Measurements from ENCODE around the gene BTRC. TPM values are rescaled to one million over a fixed set of nuclear protein-coding genes. Genes with fewer than 3 reads are reported as not detected.

Gene BTRC
- total RNA-seq, 1 experiment from 2014 or later, result 22.4 TPM

DNA sequence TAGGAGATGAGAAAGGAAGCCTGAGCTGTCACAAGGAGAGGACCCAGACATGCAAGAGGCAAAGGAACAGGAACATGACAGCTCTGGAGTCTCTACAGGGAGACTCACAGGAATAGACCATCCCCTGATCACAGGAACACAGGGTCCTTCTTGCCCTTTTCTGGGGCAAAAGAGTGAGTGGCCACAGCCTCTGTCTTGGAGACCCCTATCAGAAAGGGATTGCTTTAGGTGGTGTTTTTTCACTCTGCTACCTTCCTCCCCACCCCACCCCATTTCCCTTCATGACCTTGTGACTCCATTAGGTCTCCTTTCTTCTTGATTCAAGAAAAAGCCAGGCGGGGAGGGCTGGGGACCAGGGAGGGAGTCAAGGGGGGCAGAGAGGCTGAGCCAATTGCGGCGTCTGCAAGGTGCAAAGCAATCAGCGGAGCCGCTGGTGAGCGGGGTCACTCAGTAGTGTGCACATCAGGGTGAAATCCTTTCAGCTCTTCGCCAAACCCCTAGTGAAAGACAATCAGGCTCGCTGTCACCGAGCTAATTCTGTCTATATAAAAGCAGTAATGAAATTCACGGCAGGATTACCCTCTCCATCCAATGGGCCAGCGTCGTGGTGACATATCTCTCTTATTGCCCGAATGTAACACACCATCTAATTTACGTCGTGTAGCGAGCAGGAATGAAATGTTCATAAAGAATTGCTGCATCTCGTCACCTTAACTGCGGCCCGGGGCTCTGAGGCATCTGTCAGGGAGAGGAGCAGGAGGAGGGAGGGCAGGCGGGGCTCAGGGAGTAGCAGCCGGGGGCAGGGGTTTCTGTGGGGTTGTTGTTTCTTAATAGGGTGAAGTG is 31.5 kb upstream of the BTRC start:
- Mint-ChIP-seq H3K27me3 (ENCODE audit: low read depth) (peaks cover 6% of the 10 kb centered on the region; the same call in 1 of the 2 replicates), H3K27ac (no peak overlapping the region), H3K36me3 (peaks cover 4% of the 10 kb centered on the region; the same call in 1 of the 2 replicates), H3K4me1 (peaks cover 21% of the 10 kb centered on the region), H3K9me3 (peaks cover 15% of the 10 kb centered on the region), H3K4me3 (no peak overlapping the region)
- DNase-seq (ENCODE audit: low spot score) (no peak), ATAC-seq (no peak)
- ChIA-PET POLR2A (interaction anchor here (0.7 kb wide), 1 partner anchor 1297 kb away, joined by 3 read pairs; no protein-coding TSS in a partner anchor), CTCF (interaction anchor here (0.6 to 2.0 kb wide), 2 partner anchors 107 to 144 kb away, joined by 3 to 12 read pairs; no protein-coding TSS in a partner anchor)
- TF ChIP-seq TCF7 (CRISPR knock-in tag; IDR thresholded peaks at IDR 0.05; ENCODE audit: low read depth) (no peak), ZNF121 (CRISPR knock-in tag; IDR thresholded peaks at IDR 0.05) (no peak), ETV6 (CRISPR knock-in tag; IDR thresholded peaks at IDR 0.05) (no peak), FOXK1 (CRISPR knock-in tag; IDR thresholded peaks at IDR 0.05) (no peak), E2F4 (CRISPR knock-in tag; IDR thresholded peaks at IDR 0.05; ENCODE audit: borderline replicate concordance, low read depth) (no peak), PRRX2 (CRISPR knock-in tag; IDR thresholded peaks at IDR 0.05) (no peak), NFYB (CRISPR knock-in tag; conservative IDR thresholded peaks at IDR 0.05; ENCODE audit: low read depth) (no peak), ATF1 (CRISPR knock-in tag; IDR thresholded peaks at IDR 0.05) (no peak), CREB1 (CRISPR knock-in tag; IDR thresholded peaks at IDR 0.05) (no peak), ATF2 (CRISPR knock-in tag; IDR thresholded peaks at IDR 0.05; ENCODE audit: borderline replicate concordance, low read depth) (no peak), ZNF423 (CRISPR knock-in tag; IDR thresholded peaks at IDR 0.05) (no peak), FOXJ3 (CRISPR knock-in tag; IDR thresholded peaks at IDR 0.05; ENCODE audit: borderline replicate concordance) (no peak), FOXP1 (CRISPR knock-in tag; IDR thresholded peaks at IDR 0.05; ENCODE audit: borderline replicate concordance) (no peak)
- TF ChIP-seq, protein P1, sequence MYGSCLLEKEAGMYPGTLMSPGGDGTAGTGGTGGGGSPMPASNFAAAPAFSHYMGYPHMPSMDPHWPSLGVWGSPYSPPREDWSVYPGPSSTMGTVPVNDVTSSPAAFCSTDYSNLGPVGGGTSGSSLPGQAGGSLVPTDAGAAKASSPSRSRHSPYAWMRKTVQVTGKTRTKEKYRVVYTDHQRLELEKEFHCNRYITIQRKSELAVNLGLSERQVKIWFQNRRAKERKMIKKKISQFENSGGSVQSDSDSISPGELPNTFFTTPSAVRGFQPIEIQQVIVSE (CRISPR knock-in tag; IDR thresholded peaks at IDR 0.05; ENCODE audit: borderline replicate concordance), result no peak
- TF ChIP-seq, protein P2, sequence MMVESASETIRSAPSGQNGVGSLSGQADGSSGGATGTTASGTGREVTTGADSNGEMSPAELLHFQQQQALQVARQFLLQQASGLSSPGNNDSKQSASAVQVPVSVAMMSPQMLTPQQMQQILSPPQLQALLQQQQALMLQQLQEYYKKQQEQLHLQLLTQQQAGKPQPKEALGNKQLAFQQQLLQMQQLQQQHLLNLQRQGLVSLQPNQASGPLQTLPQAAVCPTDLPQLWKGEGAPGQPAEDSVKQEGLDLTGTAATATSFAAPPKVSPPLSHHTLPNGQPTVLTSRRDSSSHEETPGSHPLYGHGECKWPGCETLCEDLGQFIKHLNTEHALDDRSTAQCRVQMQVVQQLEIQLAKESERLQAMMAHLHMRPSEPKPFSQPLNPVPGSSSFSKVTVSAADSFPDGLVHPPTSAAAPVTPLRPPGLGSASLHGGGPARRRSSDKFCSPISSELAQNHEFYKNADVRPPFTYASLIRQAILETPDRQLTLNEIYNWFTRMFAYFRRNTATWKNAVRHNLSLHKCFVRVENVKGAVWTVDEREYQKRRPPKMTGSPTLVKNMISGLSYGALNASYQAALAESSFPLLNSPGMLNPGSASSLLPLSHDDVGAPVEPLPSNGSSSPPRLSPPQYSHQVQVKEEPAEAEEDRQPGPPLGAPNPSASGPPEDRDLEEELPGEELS (CRISPR knock-in tag; IDR thresholded peaks at IDR 0.05), result no peak

GRCh38 chr10:101323495-101323894 is 30.5 kb upstream of the BTRC start:
- peaks cover 21% of the 10 kb centered on the region for H3K4me1 Mint-ChIP-seq
- peaks cover 4% of the 10 kb centered on the region; the same call in 1 of the 2 replicates for H3K36me3 Mint-ChIP-seq
- POLR2A ChIA-PET, result interaction anchor here (1.1 kb wide), 1 partner anchor 12 kb away, joined by 3 read pairs; no protein-coding TSS in a partner anchor
- peaks cover 6% of the 10 kb centered on the region; the same call in 1 of the 2 replicates for H3K27me3 Mint-ChIP-seq (ENCODE audit: low read depth)
- H3K4me3 Mint-ChIP-seq, result no peak overlapping the region
- no peak overlapping the region for H3K27ac Mint-ChIP-seq
- peak; percentile 75 for ATAC-seq
- CTCF ChIA-PET, result interaction anchor here (0.6 to 2.0 kb wide), 15 partner anchors 9 to 247 kb away, joined by 3 to 12 read pairs (median 5); no protein-coding TSS in a partner anchor
- peaks cover 21% of the 10 kb centered on the region for H3K9me3 Mint-ChIP-seq
- DNase-seq (ENCODE audit: low spot score), result peak; percentile 18
- TF ChIP-seq, protein P3, sequence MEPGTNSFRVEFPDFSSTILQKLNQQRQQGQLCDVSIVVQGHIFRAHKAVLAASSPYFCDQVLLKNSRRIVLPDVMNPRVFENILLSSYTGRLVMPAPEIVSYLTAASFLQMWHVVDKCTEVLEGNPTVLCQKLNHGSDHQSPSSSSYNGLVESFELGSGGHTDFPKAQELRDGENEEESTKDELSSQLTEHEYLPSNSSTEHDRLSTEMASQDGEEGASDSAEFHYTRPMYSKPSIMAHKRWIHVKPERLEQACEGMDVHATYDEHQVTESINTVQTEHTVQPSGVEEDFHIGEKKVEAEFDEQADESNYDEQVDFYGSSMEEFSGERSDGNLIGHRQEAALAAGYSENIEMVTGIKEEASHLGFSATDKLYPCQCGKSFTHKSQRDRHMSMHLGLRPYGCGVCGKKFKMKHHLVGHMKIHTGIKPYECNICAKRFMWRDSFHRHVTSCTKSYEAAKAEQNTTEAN (CRISPR knock-in tag; IDR thresholded peaks at IDR 0.05), result no peak
- TF ChIP-seq EMX1 (CRISPR knock-in tag; IDR thresholded peaks at IDR 0.05), result no peak
- TF ChIP-seq E2F5 (CRISPR knock-in tag; IDR thresholded peaks at IDR 0.05), result no peak
- no peak for TF ChIP-seq CREM (CRISPR knock-in tag; IDR thresholded peaks at IDR 0.05)
- no peak for TF ChIP-seq ETV6 (CRISPR knock-in tag; IDR thresholded peaks at IDR 0.05)
- no peak for TF ChIP-seq IRF2 (CRISPR knock-in tag; IDR thresholded peaks at IDR 0.05; ENCODE audit: borderline replicate concordance, low read depth)
- no peak for TF ChIP-seq MXD4 (CRISPR knock-in tag; IDR thresholded peaks at IDR 0.05; ENCODE audit: borderline replicate concordance)
- TF ChIP-seq ATF1 (CRISPR knock-in tag; IDR thresholded peaks at IDR 0.05), result no peak
- no peak for TF ChIP-seq SP1 (CRISPR knock-in tag; conservative IDR thresholded peaks at IDR 0.05)
- no peak for TF ChIP-seq CTCF (IDR thresholded peaks at IDR 0.05)
